ENCODE results near the gene DNAJC16.
"Not testable (repeated sequence)": the region's sequence is repeated elsewhere in the genome, so short reads cannot be mapped to it uniquely, and the experiment has no call there.

DNAJC16 gene

GRCh38 chr1:15508700-15509487 is 17.8 kb upstream of the DNAJC16 start:
- DNase-seq: no peak

- no peak for DNase-seq
Measured at GRCh38 chr1:15509586-15509985, 17.1 kb upstream of the DNAJC16 start.

GRCh38 chr1:15510611-15511405 is 15.8 kb upstream of the DNAJC16 start:
- DNase-seq: no peak

DNA sequence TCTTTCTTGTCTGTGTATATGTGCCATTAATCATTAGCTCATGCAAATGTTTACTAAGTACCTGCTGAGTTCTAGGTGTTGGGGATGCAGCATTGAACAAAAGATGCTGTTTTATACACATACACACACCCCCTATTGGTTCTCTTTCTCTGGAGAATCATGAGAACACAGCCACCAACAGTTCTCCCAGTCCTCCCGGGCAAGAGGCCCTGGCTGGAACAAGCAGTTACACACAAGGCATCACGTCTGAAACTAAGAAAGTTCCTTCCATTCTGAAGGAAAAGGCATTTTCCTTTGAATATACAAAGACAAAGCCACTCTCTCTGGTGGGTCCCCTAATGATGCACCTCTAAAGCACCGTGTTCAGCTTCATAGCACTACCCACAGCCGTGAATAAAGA is 13.5 kb upstream of the DNAJC16 start:
- DNase-seq: no peak

- no peak for DNase-seq
Measured at GRCh38 chr1:15513919-15514318, 12.7 kb upstream of the DNAJC16 start.

GRCh38 chr1:15514557-15514956 is 12.1 kb upstream of the DNAJC16 start:
- not testable (repeated sequence) for DNase-seq

- no peak for DNase-seq
Measured at GRCh38 chr1:15515022-15515663, 11.5 kb upstream of the DNAJC16 start.

DNA sequence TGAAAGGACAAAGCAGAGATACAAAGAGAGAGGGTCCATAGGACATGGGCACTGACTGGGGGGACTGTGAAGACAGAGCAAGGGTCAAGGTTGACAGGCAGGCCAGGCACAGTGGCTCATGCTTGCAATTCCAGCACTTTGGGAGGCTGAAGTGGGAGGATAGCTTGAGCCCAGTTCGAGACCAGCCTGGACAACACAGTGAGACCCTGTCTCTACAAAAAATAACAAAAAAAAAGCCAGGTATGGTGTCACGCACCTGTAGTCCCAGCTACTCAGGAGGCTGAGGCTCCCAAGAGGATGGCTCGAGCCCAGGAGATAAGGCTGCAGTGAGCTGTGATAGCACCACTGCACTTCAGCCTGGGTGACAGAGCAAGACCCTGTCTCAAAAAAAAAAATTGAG is 7.0 kb upstream of the DNAJC16 start:
- DNase-seq: no peak

DNA sequence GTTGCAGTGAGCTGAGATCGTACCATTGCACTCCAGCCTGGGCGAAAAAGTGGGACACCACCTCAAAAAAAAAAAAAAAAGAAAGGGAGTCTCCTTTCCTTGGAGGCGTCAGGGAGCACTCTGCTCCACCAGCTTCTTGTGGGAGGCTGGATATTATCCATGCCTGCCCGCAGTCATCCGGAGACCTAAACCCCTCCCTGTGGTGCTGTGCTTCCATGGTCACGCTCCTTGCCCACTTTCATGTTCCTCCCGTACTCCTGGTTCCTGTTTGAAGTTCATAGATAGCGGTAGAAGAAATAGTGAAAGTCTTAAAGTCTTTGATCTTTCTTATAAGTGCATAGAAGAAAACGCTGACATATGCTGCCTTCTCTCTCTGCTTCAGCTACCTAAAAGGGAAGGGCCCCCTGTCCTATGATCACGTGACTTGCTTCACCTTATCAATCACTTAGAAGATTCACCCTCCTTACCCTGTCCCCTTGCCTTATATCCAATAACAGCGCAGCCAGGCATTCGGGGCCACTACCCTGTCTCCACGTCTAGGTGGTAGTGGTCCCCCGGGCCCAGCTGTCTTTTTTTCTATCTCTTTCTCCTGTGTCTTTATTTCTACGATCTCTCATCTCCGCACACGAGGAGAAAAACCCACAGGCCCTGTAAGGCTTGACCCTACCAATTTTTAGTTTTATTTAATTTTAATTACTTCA is 5.3 kb upstream of the DNAJC16 start:
- DNase-seq: peak; percentile 18

GRCh38 chr1:15522551-15522950 is 4.1 kb upstream of the DNAJC16 start:
- DNase-seq: no peak

DNA sequence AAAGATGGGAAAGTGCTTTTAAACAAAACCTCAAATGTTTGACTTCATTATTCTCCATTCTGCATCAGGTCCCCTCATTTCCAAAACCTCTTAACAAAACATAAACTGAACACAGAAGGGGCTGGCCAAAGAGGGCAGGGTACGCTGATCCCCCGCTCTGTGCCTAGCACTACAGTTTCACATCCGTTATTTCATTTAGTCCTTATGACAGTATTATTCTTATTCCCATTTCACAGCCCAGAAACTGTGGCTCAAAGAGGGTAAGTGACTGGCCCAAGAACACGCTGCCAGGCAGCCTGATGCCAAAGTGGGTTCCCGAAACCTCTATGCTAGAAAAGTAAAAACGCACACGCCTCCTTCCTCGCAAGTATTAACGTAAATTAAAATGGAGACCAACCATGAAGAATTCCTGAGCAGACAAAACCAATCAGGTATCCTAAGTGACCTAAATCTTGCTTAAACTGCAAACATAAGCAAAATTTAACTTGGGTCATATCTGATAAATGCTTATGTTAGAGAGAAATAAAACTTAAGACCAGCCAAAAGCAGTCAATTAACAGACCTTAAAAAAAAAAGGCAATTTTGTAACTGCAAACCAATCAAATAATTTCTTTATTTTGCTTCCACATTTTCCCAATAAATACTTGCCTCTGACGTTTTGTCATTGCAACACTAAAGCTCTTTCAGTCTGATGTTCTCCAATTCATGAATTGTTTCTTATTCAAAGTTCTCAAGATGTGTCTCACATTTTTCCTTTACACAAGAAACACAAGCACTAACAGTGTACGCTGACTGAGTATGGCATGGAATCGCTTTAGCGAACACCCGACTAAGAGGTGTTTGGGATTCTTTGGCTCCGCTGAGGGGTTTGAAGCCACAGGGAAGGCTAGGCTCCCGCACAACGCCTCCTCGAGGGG is 3.3 kb upstream of the DNAJC16 start:
- DNase-seq: no peak

DNA sequence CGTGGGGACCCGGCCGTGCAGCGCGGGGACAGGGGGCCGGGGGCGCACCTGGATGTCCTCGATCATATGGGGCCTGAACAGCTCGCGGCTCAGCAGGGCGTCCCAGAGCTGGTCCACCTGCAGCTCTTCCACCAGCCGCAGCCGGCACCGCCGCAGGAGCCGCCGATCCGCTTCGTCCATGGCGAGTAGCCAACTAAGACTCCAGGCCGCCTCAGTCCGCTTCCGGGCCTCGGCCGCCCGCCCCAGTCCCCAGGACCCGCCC is 2.7 kb upstream of the DNAJC16 start, which contains the start of gene CASP9:
CASP9 (minus strand) TSS at position 195 of the 262 bp plus-strand sequence; CDS start at position 180, 15 bp downstream.
- DNase-seq: no peak

GRCh38 chr1:15524283-15525049 is 2.2 kb upstream of the DNAJC16 start:
- DNase-seq: peak; percentile 99

DNA sequence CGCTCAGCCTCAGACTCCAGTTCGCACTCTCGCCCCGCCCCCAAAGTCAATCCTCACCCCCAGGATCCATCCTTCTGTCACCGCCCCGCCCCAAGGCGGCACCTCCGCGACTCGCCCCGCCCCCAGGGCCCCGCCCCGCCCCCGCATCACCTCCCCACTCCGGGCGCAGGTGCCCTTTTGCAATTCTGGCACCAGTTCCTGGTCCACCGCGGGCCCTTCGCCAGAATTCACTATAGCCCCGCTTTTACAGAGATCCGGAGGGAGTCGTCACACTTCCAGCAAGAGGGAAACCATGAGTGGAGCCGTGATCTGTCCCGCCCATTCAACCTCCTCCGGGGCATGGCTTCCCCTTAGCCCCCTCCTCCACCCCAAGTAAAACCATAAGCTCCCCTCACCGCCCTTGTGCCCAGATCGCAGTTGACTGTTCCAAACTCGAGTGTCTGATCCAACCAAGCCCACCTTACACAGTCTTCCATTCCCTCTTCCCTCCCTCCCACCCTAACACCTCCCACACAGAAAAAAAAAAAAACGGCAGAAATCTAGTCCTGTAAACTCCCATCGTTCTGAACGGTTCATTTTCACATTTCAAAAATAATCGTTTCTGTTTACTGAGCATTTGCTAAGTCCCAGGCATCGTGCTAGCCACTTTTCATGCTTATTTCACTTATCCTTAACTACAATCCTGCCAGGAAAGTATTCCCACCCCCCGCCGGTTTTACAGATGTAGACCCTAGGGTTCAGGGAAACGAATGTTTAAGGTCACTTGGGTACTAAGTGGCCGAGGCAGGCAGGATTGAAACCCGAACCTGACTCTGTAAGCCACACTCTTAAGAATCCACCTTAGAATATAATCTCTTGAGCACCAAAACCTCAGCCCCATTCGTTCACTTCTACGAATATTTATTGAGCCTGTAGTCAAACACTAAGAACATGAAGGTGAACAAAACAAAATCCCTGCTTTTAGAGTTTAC is 1.3 kb upstream of the DNAJC16 start:
- DNase-seq: peak; percentile 8

DNA sequence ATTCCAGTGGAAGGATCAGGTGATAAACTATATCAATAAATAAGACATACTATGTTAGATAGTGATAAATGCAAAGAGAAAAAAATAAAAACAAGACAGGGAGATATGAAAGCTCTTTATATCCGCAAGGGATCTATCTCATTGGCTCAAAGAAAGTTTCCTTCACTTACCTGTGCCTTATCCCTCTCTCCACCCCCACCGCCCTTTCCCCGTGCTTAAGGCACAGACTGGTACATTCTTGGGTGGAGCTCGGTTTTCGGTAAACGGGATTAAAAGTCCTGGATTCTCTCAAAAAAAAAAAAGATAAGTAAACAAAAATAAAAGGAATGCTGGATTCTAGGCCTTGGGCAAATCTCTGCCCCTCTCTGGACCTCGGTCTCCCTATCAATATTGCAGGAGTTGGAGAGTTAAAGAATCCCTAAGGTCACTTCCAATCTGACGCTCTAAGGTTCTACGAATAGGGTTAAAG is 593 bp upstream of the DNAJC16 start:
- peak; percentile 6 for DNase-seq

DNA sequence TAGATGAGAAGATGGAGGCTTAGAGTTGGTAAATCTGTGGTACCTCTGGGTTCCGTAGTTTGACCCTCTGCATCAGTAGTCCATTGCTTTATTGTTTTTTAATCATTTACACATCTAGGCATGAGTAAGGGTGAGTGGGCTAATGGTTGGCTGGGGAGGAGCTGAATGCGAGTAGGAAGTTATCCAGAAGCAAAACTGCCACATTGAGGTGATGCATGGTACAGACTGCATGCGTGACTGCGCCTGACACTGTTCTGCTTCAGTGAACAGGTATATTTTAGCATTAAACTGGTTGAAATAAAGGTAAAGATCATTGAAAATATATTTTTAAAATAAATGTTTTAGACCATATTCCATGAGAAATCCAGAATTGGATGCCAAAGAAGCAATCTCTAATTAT is 4.4 kb downstream of the DNAJC16 start:
- no peak for DNase-seq

- no peak for DNase-seq
Measured at GRCh38 chr1:15531682-15532081, 5.0 kb downstream of the DNAJC16 start.

DNA sequence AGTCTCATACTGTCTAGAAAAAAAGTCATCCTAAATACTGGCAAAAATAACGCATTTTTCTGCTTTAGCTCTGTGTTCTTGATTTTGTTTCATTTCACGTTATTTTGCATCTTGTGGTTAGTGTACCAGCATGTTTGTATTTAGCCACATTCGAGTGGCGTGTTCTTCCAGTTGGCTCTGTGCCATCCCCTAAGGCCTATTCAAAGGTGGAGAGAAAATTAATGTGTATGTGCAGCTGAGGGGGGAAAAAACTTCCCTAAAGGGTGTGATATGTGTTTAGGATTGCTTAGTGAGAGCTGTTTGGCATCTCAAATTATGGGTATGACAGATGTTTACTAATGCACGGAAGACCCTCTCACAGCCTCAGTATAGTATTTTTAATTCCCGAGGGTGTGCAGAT is 12.1 kb downstream of the DNAJC16 start:
- no peak for DNase-seq

- no peak for DNase-seq
Measured at GRCh38 chr1:15540186-15540585, 13.5 kb downstream of the DNAJC16 start.

DNA sequence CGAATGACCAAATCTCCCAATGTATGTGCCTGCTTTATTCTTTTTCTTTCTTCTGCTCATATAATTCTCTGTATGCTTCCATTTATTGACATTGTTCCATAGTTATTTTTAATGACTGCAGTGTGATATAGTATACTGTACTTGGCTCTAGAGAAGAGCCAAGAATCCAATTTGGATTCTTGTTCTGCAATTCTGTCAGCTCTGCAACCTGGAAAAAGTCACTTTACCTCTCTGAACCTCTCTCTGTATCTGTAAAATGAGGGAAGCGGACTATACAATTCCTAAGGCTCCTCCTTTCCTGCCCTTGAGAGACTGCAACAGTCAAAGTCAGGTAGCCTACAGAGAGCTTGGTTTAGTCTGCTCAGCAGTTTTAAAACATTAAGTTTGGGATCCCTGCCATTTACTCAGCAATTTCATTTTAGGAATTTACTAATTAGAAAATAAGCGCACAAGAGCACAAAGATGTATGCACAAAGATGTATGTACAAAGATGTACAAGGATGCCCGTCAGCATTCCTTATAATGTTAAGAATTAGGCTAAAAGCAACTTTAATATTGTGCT is 14.7 kb downstream of the DNAJC16 start:
- DNase-seq: no peak

Measured in CD4-positive, alpha-beta T cell treated with Interleukin-21 for 1 hour (primary cell).